SH-SY5Y (cell line): ENCODE data around the gene VIPR1.

Source experiments
- GATA2 ChIP-seq: IDR thresholded peaks from 2 replicates; pipeline ENCODE4 v1.6.1; 2011; ENCODE audit warnings: mild to moderate bottlenecking, low read depth, low read length
- GATA3 ChIP-seq: IDR thresholded peaks from 2 replicates; pipeline ENCODE4 v1.6.1; 2011; ENCODE audit warnings: low read depth, mild to moderate bottlenecking, low read length, moderate library complexity

GRCh38 chr3:42511736-42512135 is 9.3 kb downstream of the VIPR1 start:
- no peak for TF ChIP-seq GATA2
- TF ChIP-seq GATA3, result no peak
